OCI-LY3 (cell line): ENCODE measurements around the gene LCE5A.

Experiments used
- CTCF ChIP-seq: fragments of 200-600, 300-600 bp; sonication (generic); IDR thresholded peaks from 2 replicates; pipeline ENCODE4 v1.5.1; 2014; ENCODE audit warnings: antibody characterized with exemption, low read length, low read depth
- EZH2phosphoT487 ChIP-seq: fragments of 200-600 bp; shearing (Covaris generic); IDR thresholded peaks from 2 replicates; pipeline ENCODE4 v1.6.1; 2018; ENCODE audit warnings: antibody characterized with exemption, mixed run types, low read depth

GRCh38 chr1:152546704-152547103 lies 36.1 kb downstream of the LCE5A start:
- TF ChIP-seq CTCF = no peak
- TF ChIP-seq EZH2phosphoT487 = no peak
